Effector memory CD8-positive, alpha-beta T cell (primary cell): Measurements from ENCODE around the gene EIF4EBP2.
A peak's percentile ranks its signal among the peaks of the same experiment; 100 is the strongest.

Experiments
- ATAC-seq: fragments of 150-1000 bp; cut with Tn5 transposase; replicated peaks from 2 replicates; pipeline ENCODE4 v1.10.0; 2021; ENCODE audit warnings: mild to moderate bottlenecking, moderate library complexity
- DNase-seq, 3 experiments: peaks; one replicate each; pipeline ENCODE4 v3.0.0; 2021
- H3K27ac Mint-ChIP-seq, 2 donors: one replicate each; pipeline ENCODE4 v1.8.0; 2022; ENCODE audit warnings: mild to moderate bottlenecking in 2 of 2, mixed read lengths in 2 of 2, moderate library complexity in 2 of 2
- H3K27me3 Mint-ChIP-seq, 2 donors: one replicate each; pipeline ENCODE4 v1.8.0; 2022; ENCODE audit warnings: mixed read lengths in 2 of 2
- H3K36me3 Mint-ChIP-seq: one replicate; pipeline ENCODE4 v1.8.0; 2022; ENCODE audit warnings: mild to moderate bottlenecking, moderate library complexity, mixed read lengths; ENCODE audit not compliant: insufficient read depth
- H3K4me1 Mint-ChIP-seq, 2 donors: one replicate each; pipeline ENCODE4 v1.8.0; 2022; ENCODE audit warnings: low read depth in 2 of 2, mixed read lengths in 2 of 2
- H3K4me3 Mint-ChIP-seq, 2 donors: one replicate each; pipeline ENCODE4 v1.8.0; 2022; ENCODE audit warnings: mild to moderate bottlenecking in 2 of 2, mixed read lengths in 2 of 2, moderate library complexity in 2 of 2
- H3K9me3 Mint-ChIP-seq, 2 donors: one replicate each; pipeline ENCODE4 v1.8.0; 2022; ENCODE audit warnings: mixed read lengths in 2 of 2

Gene EIF4EBP2

GRCh38 chr10:70430493-70431445, 26.8 kb downstream of the EIF4EBP2 start:
- no peak for DNase-seq
- Mint-ChIP-seq H3K27me3 (no peaks in the 10 kb centered on the region), H3K27ac (no peak overlapping the region), H3K9me3 (no peaks in the 10 kb centered on the region), H3K36me3 (peaks cover 23% of the 10 kb centered on the region), H3K4me3 (no peak overlapping the region), H3K4me1 (peaks cover 14 to 16% of the 10 kb centered on the region in 2 donors)
- no peak for ATAC-seq

GRCh38 chr10:70432101-70432500, 28.2 kb downstream of the EIF4EBP2 start:
- no peak for DNase-seq
- H3K4me1 Mint-ChIP-seq = peaks cover 14 to 16% of the 10 kb centered on the region in 2 donors
- peak overlapping the region in 1 of 2 donors; percentile 47 for H3K4me3 Mint-ChIP-seq
- no peaks in the 10 kb centered on the region for H3K9me3 Mint-ChIP-seq
- peak overlapping the region; percentile 8 to 62 for H3K27ac Mint-ChIP-seq
- H3K36me3 Mint-ChIP-seq = peaks cover 15% of the 10 kb centered on the region
- no peaks in the 10 kb centered on the region for H3K27me3 Mint-ChIP-seq
- no peak for ATAC-seq

DNA sequence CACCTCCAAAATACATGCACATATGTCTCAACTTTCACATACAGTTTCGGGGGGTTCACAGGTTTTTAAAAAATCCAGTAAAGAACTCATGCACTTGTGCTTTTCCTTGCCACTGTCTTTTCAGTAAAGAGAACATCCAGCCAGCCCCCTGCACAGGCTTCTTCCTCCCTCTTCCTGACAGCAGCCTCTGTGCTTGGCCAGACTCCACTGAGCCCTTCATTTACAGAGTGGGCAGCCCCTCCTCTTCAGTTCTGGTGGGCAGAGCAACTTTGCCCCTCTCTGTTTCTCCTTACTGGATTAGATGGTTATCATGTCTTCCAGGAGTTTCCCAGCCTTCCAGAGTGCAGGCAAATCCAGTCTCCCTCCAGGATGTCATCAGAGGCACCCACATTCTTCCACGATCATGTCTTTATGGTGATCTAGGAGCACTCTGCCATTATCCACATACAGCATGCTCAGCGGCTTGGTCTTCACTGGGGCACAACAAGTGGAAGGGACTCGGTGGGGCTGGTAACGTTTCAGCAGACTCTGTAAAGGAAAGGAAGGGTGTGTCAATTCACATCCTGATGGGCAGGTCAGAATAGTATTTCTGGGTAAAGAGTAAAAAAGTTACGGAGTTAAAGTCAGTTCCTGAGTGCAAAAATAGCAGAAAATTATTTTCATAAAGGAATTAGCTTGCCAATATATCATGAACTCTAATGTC, 28.8 kb downstream of the EIF4EBP2 start:
- H3K36me3 Mint-ChIP-seq = peaks cover 12% of the 10 kb centered on the region
- no peak for ATAC-seq
- peak overlapping the region in 1 of 2 donors; percentile 47 for H3K4me3 Mint-ChIP-seq
- H3K27ac Mint-ChIP-seq = peak overlapping the region; percentile 8 to 62
- no peaks in the 10 kb centered on the region for H3K27me3 Mint-ChIP-seq
- no peaks in the 10 kb centered on the region for H3K9me3 Mint-ChIP-seq
- no peak for DNase-seq
- H3K4me1 Mint-ChIP-seq = peaks cover 14 to 16% of the 10 kb centered on the region in 2 donors

- Mint-ChIP-seq H3K27ac (peak overlapping the region in 1 of 2 donors; percentile 82), H3K4me3 (no peak overlapping the region), H3K36me3 (peaks cover 2% of the 10 kb centered on the region), H3K4me1 (peaks cover 14 to 16% of the 10 kb centered on the region in 2 donors), H3K9me3 (no peaks in the 10 kb centered on the region), H3K27me3 (peaks cover 0 to 1% of the 10 kb centered on the region in 2 donors)
- ATAC-seq = no peak
- no peak for DNase-seq
These were observed 29.8 kb downstream of the EIF4EBP2 start for GRCh38 chr10:70433581-70434280.

GRCh38 chr10:70435241-70436085, 31.5 kb downstream of the EIF4EBP2 start:
- Mint-ChIP-seq H3K9me3 (no peaks in the 10 kb centered on the region), H3K36me3 (no peaks in the 10 kb centered on the region), H3K27me3 (peaks cover 10 to 17% of the 10 kb centered on the region in 2 donors), H3K27ac (no peak overlapping the region), H3K4me3 (no peak overlapping the region), H3K4me1 (peaks cover 14 to 16% of the 10 kb centered on the region in 2 donors)
- ATAC-seq = no peak
- no peak for DNase-seq

DNA sequence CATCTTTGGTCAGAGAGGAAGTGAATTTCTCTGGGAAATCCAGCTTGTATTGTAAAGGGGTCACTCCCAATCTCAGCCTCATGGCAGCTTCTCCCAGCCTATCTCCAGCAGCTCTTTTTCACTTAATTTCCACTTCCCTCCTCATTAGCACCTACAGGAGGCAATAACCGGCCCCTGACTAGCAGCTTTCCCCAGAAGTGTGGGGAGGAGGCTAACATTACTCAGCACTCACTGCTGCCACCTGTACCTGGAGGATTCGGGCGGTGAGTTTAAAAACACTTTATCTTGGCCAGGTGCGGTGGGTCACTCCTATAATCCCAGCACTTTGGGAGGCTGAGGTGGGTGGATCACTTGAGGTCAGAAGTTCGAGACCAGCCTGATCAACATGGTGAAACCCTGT, 33.8 kb downstream of the EIF4EBP2 start:
- H3K27ac Mint-ChIP-seq = no peak overlapping the region

DNA sequence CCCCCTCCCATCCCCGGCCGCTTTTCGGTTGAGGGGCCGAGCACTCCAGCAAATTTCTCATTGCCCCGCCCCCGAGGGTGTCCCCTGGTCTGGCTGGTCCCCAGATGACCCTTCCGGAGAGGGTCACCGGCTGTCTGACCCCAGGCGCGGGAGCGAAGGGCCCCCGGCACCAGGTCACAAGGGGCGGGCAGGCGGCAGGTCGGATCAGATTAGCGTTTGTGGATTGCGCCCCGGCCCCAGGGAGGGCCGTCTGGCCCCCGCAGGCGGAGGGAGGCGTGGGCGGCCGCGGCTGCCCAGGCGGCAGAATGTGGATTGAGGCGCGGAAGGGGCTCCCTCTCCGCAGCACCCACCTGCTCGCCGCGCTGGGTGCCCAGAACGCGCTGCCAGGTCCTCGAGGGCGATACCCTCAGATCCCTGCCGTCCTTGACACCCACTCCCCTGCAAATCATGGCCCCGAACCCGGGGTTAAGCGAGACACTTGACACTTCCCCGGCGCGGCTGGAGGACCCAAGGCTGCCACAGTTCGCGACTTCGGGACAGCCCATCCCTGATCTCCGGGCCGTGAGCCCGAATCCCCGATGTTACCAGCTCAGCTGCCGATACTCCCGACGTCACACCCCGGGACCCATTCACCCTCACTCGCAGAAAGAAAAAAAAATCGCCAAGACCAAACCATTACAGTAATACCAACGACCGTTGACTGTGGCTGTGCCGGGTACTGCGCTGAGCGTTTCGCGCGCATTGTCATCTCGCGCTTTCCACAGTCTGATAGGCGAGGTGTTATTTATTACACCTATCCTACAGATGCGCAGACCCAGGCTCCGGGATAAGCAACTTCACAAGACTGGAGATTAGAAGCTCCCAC, 36.6 kb downstream of the EIF4EBP2 start:
- no peak for DNase-seq
- peak; percentile 37 for ATAC-seq
- Mint-ChIP-seq H3K4me1 (peaks cover 5 to 11% of the 10 kb centered on the region in 2 donors), H3K36me3 (no peaks in the 10 kb centered on the region), H3K27me3 (peaks cover 38 to 58% of the 10 kb centered on the region in 2 donors), H3K9me3 (no peaks in the 10 kb centered on the region), H3K4me3 (peak overlapping the region; percentile 62 to 75), H3K27ac (no peak overlapping the region)

More for the DNA sequence above, 33.8 kb downstream of the EIF4EBP2 start:
- ATAC-seq (no peak), DNase-seq (no peak)
- Mint-ChIP-seq H3K36me3 (no peaks in the 10 kb centered on the region), H3K4me1 (peaks cover 11 to 14% of the 10 kb centered on the region in 2 donors), H3K4me3 (no peak overlapping the region), H3K9me3 (no peaks in the 10 kb centered on the region), H3K27me3 (peaks cover 27 to 40% of the 10 kb centered on the region in 2 donors)

DNA sequence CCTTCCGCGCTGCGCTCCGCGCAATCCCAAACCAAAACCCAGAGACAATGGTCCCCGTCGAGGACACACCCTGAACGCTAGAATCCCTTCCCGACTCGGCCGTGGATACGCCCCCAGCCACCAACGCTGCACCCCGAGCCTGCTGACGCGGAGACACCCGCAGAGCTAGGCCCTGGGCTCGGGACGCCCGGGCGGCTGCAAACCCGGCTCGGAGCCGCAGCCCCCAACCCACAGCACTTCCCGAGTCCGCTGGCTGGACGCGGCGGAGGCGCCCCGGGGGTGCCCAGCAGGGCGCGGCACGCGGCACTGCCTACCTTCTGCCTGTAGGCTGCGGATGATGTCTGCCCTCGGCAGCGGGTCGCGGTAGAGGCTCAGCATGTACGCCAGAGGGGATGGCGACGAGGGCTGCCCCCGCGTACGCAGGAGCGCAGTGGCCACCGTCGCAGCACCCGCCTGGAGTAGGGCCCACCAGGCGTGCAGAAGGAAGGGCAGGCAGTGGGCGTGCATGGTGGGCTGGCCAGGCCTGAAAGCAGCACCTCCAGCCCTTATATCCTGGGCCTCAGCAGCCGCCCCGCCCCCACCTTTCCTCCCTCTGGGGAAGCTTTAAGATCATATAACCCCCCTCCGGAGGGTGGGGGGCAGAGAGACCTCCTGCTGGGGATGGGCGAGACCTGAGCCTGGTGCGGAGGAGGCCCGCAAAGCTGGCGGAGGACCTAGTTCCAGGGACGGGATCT, 37.4 kb downstream of the EIF4EBP2 start, which contains the start of gene NODAL:
Gene NODAL (minus strand): TSS at position 521 of the 734 bp plus-strand sequence. CDS start 14 bp downstream, at position 507.
- Mint-ChIP-seq H3K27ac (no peak within 1 kb of the TSS), H3K27me3 (peaks cover 38 to 58% of the 10 kb centered on the region in 2 donors)

GRCh38 chr10:70441895-70442309, 38.0 kb downstream of the EIF4EBP2 start:
- Mint-ChIP-seq H3K9me3 (no peaks in the 10 kb centered on the region), H3K27me3 (peaks cover 38 to 58% of the 10 kb centered on the region in 2 donors), H3K36me3 (no peaks in the 10 kb centered on the region), H3K27ac (no peak overlapping the region), H3K4me3 (peak overlapping the region in 1 of 2 donors; percentile 75), H3K4me1 (peaks cover 5 to 11% of the 10 kb centered on the region in 2 donors)
- DNase-seq (no peak), ATAC-seq (no peak)

More for the DNA sequence above, 37.4 kb downstream of the EIF4EBP2 start, which contains the start of gene NODAL:
- Mint-ChIP-seq H3K4me3 (peak within 1 kb of the TSS; percentile 62 to 75), H3K9me3 (no peaks in the 10 kb centered on the region), H3K4me1 (peaks cover 5 to 11% of the 10 kb centered on the region in 2 donors), H3K36me3 (no peaks in the 10 kb centered on the region)
- DNase-seq = no peak
- peak; percentile 62 for ATAC-seq

DNA sequence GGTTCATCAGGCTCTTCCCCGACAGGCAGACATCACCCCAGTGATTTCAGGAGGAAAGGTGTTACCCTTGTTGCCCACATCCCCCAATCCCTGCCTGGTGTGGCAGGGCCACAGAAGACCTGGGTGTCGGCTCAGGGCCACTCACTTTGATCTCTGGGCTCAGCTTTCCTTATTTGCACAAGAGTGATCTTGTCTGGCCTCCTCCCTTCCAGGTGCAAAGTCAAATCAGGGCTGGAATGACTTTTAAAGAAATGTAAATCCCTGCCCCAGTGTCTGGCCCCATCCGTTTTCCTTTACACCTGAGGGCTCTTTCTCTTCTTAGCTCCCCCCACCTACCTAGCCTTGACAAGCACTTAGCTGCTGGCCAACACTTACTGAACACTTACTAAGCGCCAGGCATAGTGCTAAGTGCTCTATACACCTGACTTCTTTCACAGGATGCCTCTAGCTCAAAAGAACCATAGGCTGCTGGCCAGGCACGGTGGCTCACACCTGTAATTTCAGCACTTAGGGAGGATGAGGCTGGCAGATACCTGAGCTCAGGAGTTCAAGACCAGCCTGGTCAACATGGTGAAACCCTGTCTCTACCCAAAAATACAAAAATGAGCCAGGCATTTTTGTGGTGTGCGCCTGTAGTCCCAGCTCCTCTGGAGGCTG, 38.5 kb downstream of the EIF4EBP2 start:
- Mint-ChIP-seq H3K27me3 (peaks cover 38 to 58% of the 10 kb centered on the region in 2 donors), H3K4me1 (peaks cover 5 to 11% of the 10 kb centered on the region in 2 donors), H3K9me3 (no peaks in the 10 kb centered on the region), H3K4me3 (peak overlapping the region; percentile 41 to 75), H3K27ac (no peak overlapping the region), H3K36me3 (peaks cover 2% of the 10 kb centered on the region)
- DNase-seq = no peak
- no peak for ATAC-seq

GRCh38 chr10:70444744-70445143, 40.8 kb downstream of the EIF4EBP2 start:
- DNase-seq (no peak), ATAC-seq (no peak)
- H3K4me1 Mint-ChIP-seq = peaks cover 5 to 11% of the 10 kb centered on the region in 2 donors
- no peak overlapping the region for H3K4me3 Mint-ChIP-seq
- peaks cover 3% of the 10 kb centered on the region for H3K36me3 Mint-ChIP-seq
- H3K9me3 Mint-ChIP-seq = no peaks in the 10 kb centered on the region
- H3K27ac Mint-ChIP-seq = no peak overlapping the region
- peaks cover 33 to 60% of the 10 kb centered on the region in 2 donors for H3K27me3 Mint-ChIP-seq
